ENCODE results near the gene ZNF791. TPM values are rescaled to one million over a fixed set of nuclear protein-coding genes. Genes with fewer than 3 reads are reported as not detected.

The ZNF791 gene
- total RNA-seq, 2 experiments from 2014 or later, result 7.8 to 17.1 TPM

DNA sequence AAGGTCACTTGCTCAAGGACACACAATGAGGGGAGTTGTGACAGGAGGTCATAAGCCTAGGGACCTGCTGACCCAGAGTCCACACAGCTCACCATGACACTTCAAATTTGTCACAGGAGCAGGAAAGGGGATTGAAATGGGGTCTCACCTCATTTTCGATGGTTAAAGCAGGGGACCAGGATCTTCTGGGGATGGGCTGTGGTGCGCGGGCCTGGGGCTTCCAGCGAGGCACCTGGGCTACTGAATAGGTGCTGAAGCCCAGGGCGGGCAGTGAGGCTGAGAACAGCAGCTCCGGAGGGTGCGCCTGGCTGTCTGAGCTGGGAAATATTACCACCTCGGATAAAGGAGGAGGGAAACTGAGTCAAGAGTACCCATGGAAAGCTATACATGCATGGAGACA is 44.8 kb downstream of the ZNF791 start:
- ChIA-PET CTCF (ENCODE audit: unreplicated experiment) (no interaction called here), POLR2A (interaction anchor here (0.7 kb wide), 1 partner anchor 799 kb away, joined by 3 read pairs; no protein-coding TSS in a partner anchor)
- Histone ChIP-seq H3K9me2 (ENCODE audit: insufficient read depth, low read length) (no peaks in the 10 kb centered on the region), H3K27ac (ENCODE audit: low read depth, low read length, poor library complexity, severe bottlenecking) (no peak overlapping the region), H3K4me2 (ENCODE audit: low read length) (no peak overlapping the region), H3K79me2 (ENCODE audit: insufficient read depth, low read depth, low read length) (no peaks in the 10 kb centered on the region), H2AFZ (ENCODE audit: low read length) (no peak overlapping the region), H3K4me1 (ENCODE audit: insufficient read depth, low read length, poor library complexity, severe bottlenecking) (no peaks in the 10 kb centered on the region), H3K9me3 (ENCODE audit: low read length) (no peaks in the 10 kb centered on the region), H3K36me3 (ENCODE audit: insufficient read depth, low read length) (peaks cover 58% of the 10 kb centered on the region), H3K4me3 (ENCODE audit: low read depth, low read length, poor library complexity, severe bottlenecking) (no peak overlapping the region), H4K20me1 (ENCODE audit: insufficient read depth, low read length) (no peaks in the 10 kb centered on the region)
- no peak for DNase-seq (ENCODE audit: low spot score)
- no TSS peak for BruUV-seq (replicated peaks)
- no peak for TF ChIP-seq CTCF (conservative IDR thresholded peaks at IDR 0.05; ENCODE audit: low read length)
- no peak for TF ChIP-seq EZH2phosphoT487 (IDR thresholded peaks at IDR 0.05; ENCODE audit: borderline replicate concordance, low read depth, low read length)
- intact Hi-C loops (cut with micrococcal nuclease; ENCODE audit: unreplicated experiment), result no loop called here

DNA sequence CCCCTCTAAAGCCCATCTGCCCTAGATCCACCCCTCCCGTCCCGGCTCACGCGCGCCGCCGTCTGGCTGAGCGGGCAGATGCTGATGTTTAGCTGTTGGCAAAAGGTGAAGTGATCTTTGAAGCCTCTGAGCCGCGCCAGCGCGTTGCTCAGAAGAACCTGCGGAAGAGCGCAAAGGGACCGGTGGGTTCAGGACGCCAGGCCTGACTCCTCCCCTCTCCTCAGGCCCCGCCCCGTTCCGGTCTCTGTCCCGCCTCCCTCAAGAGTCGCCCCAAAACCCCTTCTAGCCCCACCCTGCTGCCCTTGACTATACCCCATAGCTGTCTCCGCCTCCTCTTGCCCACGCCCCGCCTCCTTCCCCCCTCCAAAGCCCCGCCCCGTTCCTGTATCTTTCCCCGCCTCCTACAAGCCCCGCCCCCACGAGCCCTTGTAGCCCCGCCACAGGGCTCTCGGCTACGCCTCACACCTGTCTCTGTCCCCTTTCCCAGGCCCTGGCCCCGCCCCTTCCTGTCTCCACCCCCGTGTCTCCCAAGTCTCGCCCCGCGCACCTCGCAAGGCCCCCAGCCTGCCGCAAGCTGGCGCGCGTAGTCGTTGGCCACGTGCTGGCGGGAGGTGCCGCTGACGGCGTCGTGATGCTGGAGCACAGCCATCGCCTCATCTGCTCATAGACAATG is 46.3 kb downstream of the ZNF791 start:
- no peak overlapping the region for H2AFZ ChIP-seq (ENCODE audit: low read length)
- TF ChIP-seq EZH2phosphoT487 (IDR thresholded peaks at IDR 0.05; ENCODE audit: borderline replicate concordance, low read depth, low read length) (no peak), CTCF (conservative IDR thresholded peaks at IDR 0.05; ENCODE audit: low read length) (no peak)
- no peaks in the 10 kb centered on the region for H3K9me2 ChIP-seq (ENCODE audit: insufficient read depth, low read length)
- CTCF ChIA-PET (ENCODE audit: unreplicated experiment), result no interaction called here
- H3K36me3 ChIP-seq (ENCODE audit: insufficient read depth, low read length), result peaks cover 59% of the 10 kb centered on the region
- BruUV-seq (replicated peaks), result no TSS peak
- no peaks in the 10 kb centered on the region for H3K79me2 ChIP-seq (ENCODE audit: insufficient read depth, low read depth, low read length)
- intact Hi-C loops (cut with micrococcal nuclease; ENCODE audit: unreplicated experiment), result no loop called here
- DNase-seq (ENCODE audit: low spot score), result peak; percentile 36
- no peak overlapping the region for H3K4me2 ChIP-seq (ENCODE audit: low read length)
- POLR2A ChIA-PET, result interaction anchor here (0.6 kb wide), 1 partner anchor 175 kb away, joined by 5 read pairs; no protein-coding TSS in a partner anchor
- H3K4me1 ChIP-seq (ENCODE audit: insufficient read depth, low read length, poor library complexity, severe bottlenecking), result no peaks in the 10 kb centered on the region
- H3K27ac ChIP-seq (ENCODE audit: low read depth, low read length, poor library complexity, severe bottlenecking), result no peak overlapping the region
- H3K9me3 ChIP-seq (ENCODE audit: low read length), result no peaks in the 10 kb centered on the region
- H4K20me1 ChIP-seq (ENCODE audit: insufficient read depth, low read length), result no peaks in the 10 kb centered on the region
- H3K4me3 ChIP-seq (ENCODE audit: low read depth, low read length, poor library complexity, severe bottlenecking), result no peak overlapping the region

- POLR2A ChIA-PET, result interaction anchor here (0.6 kb wide), 1 partner anchor 176 kb away, joined by 5 read pairs; no protein-coding TSS in a partner anchor
- Histone ChIP-seq H3K36me3 (ENCODE audit: insufficient read depth, low read length) (peaks cover 63% of the 10 kb centered on the region), H3K4me1 (ENCODE audit: insufficient read depth, low read length, poor library complexity, severe bottlenecking) (no peaks in the 10 kb centered on the region), H3K4me2 (ENCODE audit: low read length) (no peak overlapping the region), H3K9me2 (ENCODE audit: insufficient read depth, low read length) (no peaks in the 10 kb centered on the region), H3K4me3 (ENCODE audit: low read depth, low read length, poor library complexity, severe bottlenecking) (no peak overlapping the region), H3K9me3 (ENCODE audit: low read length) (no peaks in the 10 kb centered on the region), H3K79me2 (ENCODE audit: insufficient read depth, low read depth, low read length) (no peaks in the 10 kb centered on the region), H2AFZ (ENCODE audit: low read length) (no peak overlapping the region), H4K20me1 (ENCODE audit: insufficient read depth, low read length) (no peaks in the 10 kb centered on the region), H3K27ac (ENCODE audit: low read depth, low read length, poor library complexity, severe bottlenecking) (no peak overlapping the region)
- CTCF ChIA-PET (ENCODE audit: unreplicated experiment), result no interaction called here
- BruUV-seq (replicated peaks), result no TSS peak
- DNase-seq (ENCODE audit: low spot score), result no peak
- TF ChIP-seq CTCF (conservative IDR thresholded peaks at IDR 0.05; ENCODE audit: low read length) (0 out of 2 replicates have a peak, but pooled peaks have one; percentile 25), EZH2phosphoT487 (IDR thresholded peaks at IDR 0.05; ENCODE audit: borderline replicate concordance, low read depth, low read length) (no peak)
- intact Hi-C loops (cut with micrococcal nuclease; ENCODE audit: unreplicated experiment), result no loop called here
Measured at GRCh38 chr19:12657966-12658365, 47.2 kb downstream of the ZNF791 start.
